GM12878 (cell line): ENCODE data around the gene RTN4RL1. TPM values are rescaled to one million over a fixed set of nuclear protein-coding genes. Genes with fewer than 3 reads are reported as not detected.

Experiments
- BCLAF1 ChIP-seq: fragments of 450-650 bp; IDR thresholded peaks from 2 replicates; pipeline ENCODE4 v1.6.1; 2017; ENCODE audit warnings: antibody characterized with exemption, mild to moderate bottlenecking, moderate library complexity
- CHD4 ChIP-seq: fragments of 200-600 bp; sonication (generic); IDR thresholded peaks from 2 replicates; pipeline ENCODE4 v1.6.1; 2016; ENCODE audit warnings: mild to moderate bottlenecking
- CREM ChIP-seq: IDR thresholded peaks from 2 replicates; pipeline ENCODE4 v1.6.1; 2014; ENCODE audit warnings: antibody characterized with exemption, low read depth
- E2F8 ChIP-seq: fragments of 450-650 bp; IDR thresholded peaks from 2 replicates; pipeline ENCODE4 v1.6.1; 2018; ENCODE audit warnings: mild to moderate bottlenecking, low read depth, moderate library complexity; ENCODE audit not compliant: partially characterized antibody
- EP300 ChIP-seq, 2 experiments: fragments of 150-350 bp in 1 of 2; IDR thresholded peaks; 2 replicates each; pipeline ENCODE4 v1.6.1; 2011 to 2012; ENCODE audit warnings: low read depth in 2 of 2, low read length in 2 of 2, borderline replicate concordance in 1 of 2, improper control_type of control experiment in 1 of 2, inconsistent platforms in 1 of 2; ENCODE audit not compliant: control insufficient read depth in 1 of 2
- FOXM1 ChIP-seq: IDR thresholded peaks from 2 replicates; pipeline ENCODE4 v1.6.1; 2012; ENCODE audit warnings: low read depth, mild to moderate bottlenecking, inconsistent platforms, low read length, moderate library complexity
- IKZF2 ChIP-seq, 2 experiments: fragments of 450-650 bp; IDR thresholded peaks; 2 replicates each; pipeline ENCODE4 v1.6.1; 2017; ENCODE audit warnings: mild to moderate bottlenecking in 2 of 2, moderate library complexity in 2 of 2
- NKRF ChIP-seq: fragments of 450-650 bp; conservative IDR thresholded peaks from 2 replicates; pipeline ENCODE4 v1.6.1; 2017; ENCODE audit warnings: mild to moderate bottlenecking, moderate library complexity
- PAX5 ChIP-seq: IDR thresholded peaks from 2 replicates; pipeline ENCODE4 v1.6.1; 2011; ENCODE audit warnings: low read depth, low read length, borderline replicate concordance
- PAX8 ChIP-seq: fragments of 450-650 bp; IDR thresholded peaks from 2 replicates; pipeline ENCODE4 v1.6.1; 2017; ENCODE audit warnings: mild to moderate bottlenecking, moderate library complexity
- POLR2AphosphoS2 ChIP-seq: IDR thresholded peaks from 2 replicates; pipeline ENCODE4 v1.6.1; 2011; ENCODE audit warnings: low read depth, mild to moderate bottlenecking, low read length, improper control_type of control experiment, moderate library complexity
- TCF12 ChIP-seq: IDR thresholded peaks from 2 replicates; pipeline ENCODE4 v1.6.1; 2011; ENCODE audit warnings: low read depth, mild to moderate bottlenecking, low read length
- USF1 ChIP-seq: IDR thresholded peaks from 2 replicates; pipeline ENCODE4 v1.6.1; 2011; ENCODE audit warnings: borderline replicate concordance, low read depth, mild to moderate bottlenecking, moderate library complexity, mixed read lengths, low read length; ENCODE audit not compliant: insufficient read depth; ENCODE audit errors: extremely low read length
- ZNF217 ChIP-seq: fragments of 450-650 bp; IDR thresholded peaks from 2 replicates; pipeline ENCODE4 v1.6.1; 2017; ENCODE audit warnings: antibody characterized with exemption, mild to moderate bottlenecking
- ZNF592 ChIP-seq: fragments of 450-650 bp; IDR thresholded peaks from 2 replicates; pipeline ENCODE4 v1.6.1; 2017; ENCODE audit warnings: mild to moderate bottlenecking, moderate library complexity
- polyA plus RNA-seq, 11 experiments: library from polyadenylated mRNA; depleted of rRNA in 4 of 11; unstranded in 6 of 11; stranded (reverse) in 5 of 11; fragments of >200 nt; fragmentation: Nextera tagmentation in 4 of 11; fragmentation: Illumina TruSeq in 1 of 11; extraction: Ambion mirVana in 4 of 11; extraction: Trizol in 1 of 11; gene quantifications; 1 replicate in 1 of 11; 2 replicates in 10 of 11; pipeline versions ENCODE4 v1.2.1 to v1.2.3, GENCODE V29; 2011 to 2016; ENCODE audit warnings: inconsistent platforms in 2 of 11, missing spikeins in 2 of 11, low read depth in 1 of 11
- total RNA-seq, 4 experiments: library from RNA; depleted of rRNA in 3 of 4; stranded (reverse); fragments of >200 nt in 3 of 4; fragmentation: Illumina TruSeq in 1 of 4; extraction: Trizol in 1 of 4; gene quantifications; 2 replicates each; pipeline versions ENCODE4 v1.2.1 to v1.2.3, GENCODE V29; 2013 to 2021

Gene RTN4RL1
- total and polyA plus RNA-seq, 10 of the 15 experiments (the other 5 are each of a cell fraction or from before 2014, with no cell fraction given) = 0.08 to 0.11 (median 0.10) TPM; not detected in 7

GRCh38 chr17:2053380-2054261, 28.5 kb upstream of the RTN4RL1 start (continued):
- TF ChIP-seq USF1 = peak; percentile 21
- peak; percentile 61 for TF ChIP-seq NKRF
- no peak for TF ChIP-seq E2F8
- TF ChIP-seq FOXM1 = no peak
- TF ChIP-seq ZNF217 = no peak
- no peak for TF ChIP-seq PAX8
- TF ChIP-seq TCF12 = no peak
- TF ChIP-seq PAX5 = peak; percentile 25; the same call in 1 of the 2 replicates
- no peak for TF ChIP-seq CHD4
- TF ChIP-seq ZNF592 = no peak
- no peak; the same call in 1 of the 2 replicates for TF ChIP-seq CREM
- TF ChIP-seq EP300 (IDR thresholded peaks at IDR 0.05; ENCODE audit: borderline replicate concordance in 1 of 2, control insufficient read depth in 1 of 2, low read depth in 2 of 2, low read length in 2 of 2) = peak in 1 of 2 experiments; percentile 23; a peak in 1 of 4 replicates
- TF ChIP-seq IKZF2 (IDR thresholded peaks at IDR 0.05) = no peak
- no peak for TF ChIP-seq POLR2AphosphoS2
- no peak for TF ChIP-seq BCLAF1
